H9 (cell line): ENCODE results near the gene GDF3. TPM values are rescaled to one million over a fixed set of nuclear protein-coding genes. Genes with fewer than 3 reads are reported as not detected.

Source experiments
- DNase-seq: peaks from one replicate; pipeline ENCODE4 v3.0.0-alpha.2; 2017
- H2AFZ ChIP-seq: one replicate; pipeline ENCODE4 v1.6.1; 2013; ENCODE audit warnings: mild to moderate bottlenecking, low read length, control low read depth, moderate library complexity
- H2AK5ac ChIP-seq: 2 replicates; pipeline ENCODE4 v1.6.1; 2013; ENCODE audit warnings: low read length, control low read depth, mixed read lengths; ENCODE audit not compliant: insufficient read length
- H2BK120ac ChIP-seq: one replicate; pipeline ENCODE4 v1.6.1; 2013; ENCODE audit warnings: low read depth, mild to moderate bottlenecking, low read length, control low read depth, inconsistent platforms; ENCODE audit not compliant: poor library complexity, severe bottlenecking
- H2BK12ac ChIP-seq: 2 replicates; pipeline ENCODE4 v1.6.1; 2013; ENCODE audit warnings: low read length, control low read depth, mixed read lengths, low read depth; ENCODE audit not compliant: insufficient read length
- H2BK15ac ChIP-seq: 2 replicates; pipeline ENCODE4 v1.6.1; 2013; ENCODE audit warnings: low read depth, low read length, control low read depth
- H2BK20ac ChIP-seq: one replicate; pipeline ENCODE4 v1.6.1; 2013; ENCODE audit warnings: low read depth, mild to moderate bottlenecking, low read length, control low read depth, inconsistent platforms; ENCODE audit not compliant: poor library complexity, severe bottlenecking
- H2BK5ac ChIP-seq: 2 replicates; pipeline ENCODE4 v1.6.1; 2013; ENCODE audit warnings: low read length, control low read depth, mixed read lengths; ENCODE audit not compliant: insufficient read length
- H3K14ac ChIP-seq: 2 replicates; pipeline ENCODE4 v1.6.1; 2013; ENCODE audit warnings: low read length, control low read depth; ENCODE audit not compliant: insufficient read depth
- H3K18ac ChIP-seq: 2 replicates; pipeline ENCODE4 v1.6.1; 2013; ENCODE audit warnings: low read depth, mild to moderate bottlenecking, mixed read lengths, low read length, control low read depth; ENCODE audit not compliant: insufficient read length
- H3K23ac ChIP-seq: 2 replicates; pipeline ENCODE4 v1.6.1; 2013; ENCODE audit warnings: low read length, control low read depth, mixed read lengths, low read depth; ENCODE audit not compliant: insufficient read length
- H3K23me2 ChIP-seq: 2 replicates; pipeline ENCODE4 v1.6.1; 2013; ENCODE audit warnings: low read depth, mild to moderate bottlenecking, mixed read lengths, low read length, control low read depth; ENCODE audit not compliant: insufficient read length, poor library complexity, severe bottlenecking
- H3K27ac ChIP-seq: 2 replicates; pipeline ENCODE4 v1.5.1; 2013; ENCODE audit warnings: low read length, control low read depth, mixed read lengths, low read depth; ENCODE audit not compliant: insufficient read length
- H3K27me3 ChIP-seq: 2 replicates; pipeline ENCODE4 v1.6.1; 2013; ENCODE audit warnings: low read length, control low read depth, inconsistent platforms; ENCODE audit not compliant: insufficient read depth
- H3K4ac ChIP-seq: 2 replicates; pipeline ENCODE4 v1.6.1; 2013; ENCODE audit warnings: low read depth, mild to moderate bottlenecking, control low read depth, inconsistent platforms, low read length, moderate library complexity
- H3K4me1 ChIP-seq: 2 replicates; pipeline ENCODE4 v1.6.1; 2013; ENCODE audit warnings: low read length, control low read depth, inconsistent platforms; ENCODE audit not compliant: insufficient read depth
- H3K4me2 ChIP-seq: 2 replicates; pipeline ENCODE4 v1.6.1; 2013; ENCODE audit warnings: low read length, control low read depth, mixed read lengths; ENCODE audit not compliant: insufficient read length, insufficient read depth
- H3K56ac ChIP-seq: 2 replicates; pipeline ENCODE4 v1.6.1; 2013; ENCODE audit warnings: low read depth, mild to moderate bottlenecking, mixed read lengths, low read length, control low read depth; ENCODE audit not compliant: insufficient read length
- H3K79me1 ChIP-seq: 2 replicates; pipeline ENCODE4 v1.6.1; 2013; ENCODE audit warnings: low read depth, mild to moderate bottlenecking, moderate library complexity, low read length, control low read depth, inconsistent platforms; ENCODE audit not compliant: insufficient read depth, poor library complexity, severe bottlenecking
- H3K79me2 ChIP-seq: 2 replicates; pipeline ENCODE4 v1.6.1; 2013; ENCODE audit warnings: low read length, control low read depth, inconsistent platforms; ENCODE audit not compliant: insufficient read depth
- H3K9ac ChIP-seq: 2 replicates; pipeline ENCODE4 v1.6.1; 2013; ENCODE audit warnings: low read length, control low read depth, mixed read lengths; ENCODE audit not compliant: insufficient read length; ENCODE audit errors: extremely low read depth
- H3K9me3 ChIP-seq: one replicate; pipeline ENCODE4 v1.6.1; 2013; ENCODE audit warnings: low read depth, low read length, inconsistent platforms; ENCODE audit not compliant: control insufficient read depth
- H3T11ph ChIP-seq: one replicate; pipeline ENCODE4 v1.6.1; 2013; ENCODE audit warnings: mild to moderate bottlenecking, low read length, control low read depth, inconsistent platforms
- H4K20me1 ChIP-seq: one replicate; pipeline ENCODE4 v1.6.1; 2013; ENCODE audit not compliant: control insufficient read depth, insufficient read length, insufficient read depth
- H4K5ac ChIP-seq: 2 replicates; pipeline ENCODE4 v1.6.1; 2013; ENCODE audit warnings: low read depth, mild to moderate bottlenecking, mixed read lengths, low read length, control low read depth; ENCODE audit not compliant: insufficient read length
- H4K8ac ChIP-seq: replicated peaks from 2 replicates; pipeline ENCODE4 v1.6.1; 2013; ENCODE audit warnings: low read length, control low read depth, mixed read lengths, low read depth; ENCODE audit not compliant: insufficient read length
- H4K91ac ChIP-seq: 2 replicates; pipeline ENCODE4 v1.6.1; 2013; ENCODE audit warnings: low read depth, mild to moderate bottlenecking, moderate library complexity, mixed read lengths, low read length, control low read depth; ENCODE audit not compliant: insufficient read length
- H3K27ac Mint-ChIP-seq, 3 experiments: 2 replicates in 2 of 3; 3 replicates in 1 of 3; pipeline ENCODE4 v1.8.0; 2020 to 2021; ENCODE audit warnings: mixed read lengths in 3 of 3, mild to moderate bottlenecking in 1 of 3, moderate library complexity in 1 of 3
- H3K27me3 Mint-ChIP-seq: 2 replicates; pipeline ENCODE4 v1.8.0; 2021; ENCODE audit warnings: low read depth, mild to moderate bottlenecking, moderate library complexity, mixed read lengths
- H3K36me3 Mint-ChIP-seq, 3 experiments: 2 replicates in 2 of 3; 3 replicates in 1 of 3; pipeline ENCODE4 v1.8.0; 2020 to 2021; ENCODE audit warnings: low read depth in 3 of 3, mixed read lengths in 3 of 3; ENCODE audit not compliant: insufficient read depth in 1 of 3
- H3K4me1 Mint-ChIP-seq, 2 experiments: 2 replicates each; pipeline ENCODE4 v1.8.0; 2020; ENCODE audit warnings: mixed read lengths in 2 of 2
- H3K4me3 Mint-ChIP-seq, 2 experiments: 2 replicates in 1 of 2; 3 replicates in 1 of 2; pipeline ENCODE4 v1.8.0; 2020 to 2021; ENCODE audit warnings: mild to moderate bottlenecking in 2 of 2, mixed read lengths in 2 of 2, moderate library complexity in 1 of 2
- H3K9me3 Mint-ChIP-seq, 2 experiments: 2 replicates in 1 of 2; 3 replicates in 1 of 2; pipeline ENCODE4 v1.8.0; 2020; ENCODE audit warnings: mild to moderate bottlenecking in 2 of 2, mixed read lengths in 2 of 2, moderate library complexity in 1 of 2
- whole genome bisulfite sequencing: extraction: QIAGEN DNeasy Blood & Tissue Kit; methylation state at CpG from one replicate; pipeline ENCODE4 v1.1.7; 2013; ENCODE audit warnings: missing lambda C conversion rate, low lambda C conversion rate, mixed read lengths; ENCODE audit not compliant: insufficient read length; ENCODE audit errors: extremely low coverage; 5-methylcytosine and 5-hydroxymethylcytosine counted together
- total RNA-seq: library from RNA; stranded (reverse); gene quantifications from 2 replicates; pipeline ENCODE4 v1.2.1, GENCODE V29; 2021
- TF ChIP-seq, protein P1 (sequence below): fragments of 200-600 bp; sonication (generic); conservative IDR thresholded peaks from 3 replicates; pipeline ENCODE4 v1.8.0; 2021; ENCODE audit warnings: antibody characterized with exemption, mild to moderate bottlenecking

Gene GDF3
- total RNA-seq, 1 experiment from 2014 or later, result 9.9 TPM

DNA sequence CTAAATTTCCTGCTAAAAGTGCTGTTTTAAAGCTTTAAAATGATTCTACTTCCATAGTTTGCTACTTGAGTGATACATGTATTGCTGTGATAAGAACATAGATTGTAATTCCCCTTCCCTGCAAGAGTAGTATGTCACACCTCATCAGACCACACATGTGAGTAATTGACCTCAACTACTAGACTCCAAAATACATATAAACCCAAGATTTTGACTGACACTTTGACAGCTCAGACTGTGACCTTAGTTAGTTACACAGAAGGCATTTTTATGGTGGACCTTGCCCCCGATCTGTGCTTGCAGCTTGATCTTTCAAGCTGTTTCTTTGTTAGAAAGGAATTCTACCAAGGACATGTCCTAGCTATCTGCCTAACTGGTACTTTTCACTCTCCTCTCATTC, 48.5 kb downstream of the GDF3 start:
- Histone ChIP-seq H3K27ac (no peak overlapping the region), H3K23me2 (no peaks in the 10 kb centered on the region), H3K79me1 (no peaks in the 10 kb centered on the region), H3K14ac (no peak overlapping the region), H3K18ac (no peak overlapping the region), H3K56ac (no peak overlapping the region), H2BK12ac (no peak overlapping the region), H2BK120ac (no peak overlapping the region), H4K91ac (no peak overlapping the region), H4K8ac (no peak overlapping the region), H2AK5ac (no peak overlapping the region), H3K79me2 (no peaks in the 10 kb centered on the region), H2AFZ (no peak overlapping the region), H3K27me3 (no peaks in the 10 kb centered on the region), H2BK15ac (no peak overlapping the region), H3K4ac (no peak overlapping the region), H2BK20ac (no peak overlapping the region), H2BK5ac (no peak overlapping the region), H4K20me1 (no peaks in the 10 kb centered on the region), H4K5ac (no peak overlapping the region), H3K9ac (no peak overlapping the region), H3K4me2 (no peak overlapping the region), H3K9me3 (no peaks in the 10 kb centered on the region), H3T11ph (no peak overlapping the region), H3K23ac (no peak overlapping the region), H3K4me1 (peaks cover 11% of the 10 kb centered on the region; the same call in 1 of the 2 replicates)
- Mint-ChIP-seq H3K9me3 (no peaks in the 10 kb centered on the region), H3K4me3 (no peak overlapping the region), H3K27ac (no peak overlapping the region), H3K36me3 (no peaks in the 10 kb centered on the region), H3K4me1 (peaks cover 33 to 34% of the 10 kb centered on the region in 2 experiments), H3K27me3 (no peaks in the 10 kb centered on the region; the same call in 1 of the 2 replicates)
- DNase-seq, result no peak
- TF ChIP-seq, protein P1, sequence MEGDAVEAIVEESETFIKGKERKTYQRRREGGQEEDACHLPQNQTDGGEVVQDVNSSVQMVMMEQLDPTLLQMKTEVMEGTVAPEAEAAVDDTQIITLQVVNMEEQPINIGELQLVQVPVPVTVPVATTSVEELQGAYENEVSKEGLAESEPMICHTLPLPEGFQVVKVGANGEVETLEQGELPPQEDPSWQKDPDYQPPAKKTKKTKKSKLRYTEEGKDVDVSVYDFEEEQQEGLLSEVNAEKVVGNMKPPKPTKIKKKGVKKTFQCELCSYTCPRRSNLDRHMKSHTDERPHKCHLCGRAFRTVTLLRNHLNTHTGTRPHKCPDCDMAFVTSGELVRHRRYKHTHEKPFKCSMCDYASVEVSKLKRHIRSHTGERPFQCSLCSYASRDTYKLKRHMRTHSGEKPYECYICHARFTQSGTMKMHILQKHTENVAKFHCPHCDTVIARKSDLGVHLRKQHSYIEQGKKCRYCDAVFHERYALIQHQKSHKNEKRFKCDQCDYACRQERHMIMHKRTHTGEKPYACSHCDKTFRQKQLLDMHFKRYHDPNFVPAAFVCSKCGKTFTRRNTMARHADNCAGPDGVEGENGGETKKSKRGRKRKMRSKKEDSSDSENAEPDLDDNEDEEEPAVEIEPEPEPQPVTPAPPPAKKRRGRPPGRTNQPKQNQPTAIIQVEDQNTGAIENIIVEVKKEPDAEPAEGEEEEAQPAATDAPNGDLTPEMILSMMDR, result no peak
- WGBS, result no CpG with 5 or more reads among the region's 1 CpG
